Osteoblast (primary cell): Measurements from ENCODE around the gene SYNM. TPM values are rescaled to one million over a fixed set of nuclear protein-coding genes. Genes with fewer than 3 reads are reported as not detected.

ENCODE experiments used
- DNase-seq: peaks from one replicate; pipeline ENCODE4 v3.0.0; 2011; ENCODE audit warnings: low spot score, mixed read lengths; ENCODE audit not compliant: insufficient read length; ENCODE audit errors: missing footprints
- H2AFZ ChIP-seq: 2 replicates; pipeline ENCODE4 v1.6.0; 2011; ENCODE audit warnings: mild to moderate bottlenecking, low read length
- H3K27ac ChIP-seq: 2 replicates; pipeline ENCODE4 v1.5.1; 2011; ENCODE audit warnings: mild to moderate bottlenecking, low read depth, low read length, moderate library complexity
- H3K27me3 ChIP-seq: 2 replicates; pipeline ENCODE4 v1.6.0; 2012; ENCODE audit warnings: mild to moderate bottlenecking, control low read depth, inconsistent platforms, low read length, moderate library complexity; ENCODE audit not compliant: insufficient read depth
- H3K36me3 ChIP-seq: 2 replicates; pipeline ENCODE4 v1.5.1; 2011; ENCODE audit warnings: mild to moderate bottlenecking, low read length, control low read depth, moderate library complexity; ENCODE audit not compliant: insufficient read depth
- H3K4me1 ChIP-seq: 2 replicates; pipeline ENCODE4 v1.5.1; 2011; ENCODE audit warnings: mild to moderate bottlenecking, low read length, control low read depth, moderate library complexity; ENCODE audit not compliant: insufficient read depth
- H3K4me2 ChIP-seq: 2 replicates; pipeline ENCODE4 v1.6.0; 2011; ENCODE audit warnings: mild to moderate bottlenecking, low read length; ENCODE audit not compliant: insufficient read depth
- H3K4me3 ChIP-seq: fragments of 200-600 bp; sonication (generic); 3 replicates; pipeline ENCODE4 v1.5.1; 2012; ENCODE audit warnings: mild to moderate bottlenecking, low read length, inconsistent platforms; ENCODE audit not compliant: insufficient read depth
- H3K79me2 ChIP-seq: 2 replicates; pipeline ENCODE4 v1.6.0; 2012; ENCODE audit warnings: mild to moderate bottlenecking, low read length, control low read depth, inconsistent platforms; ENCODE audit not compliant: insufficient read depth
- H3K9me3 ChIP-seq: 2 replicates; pipeline ENCODE4 v1.5.1; 2011; ENCODE audit warnings: low read depth, low read length, control low read depth
- H4K20me1 ChIP-seq: 2 replicates; pipeline ENCODE4 v1.6.0; 2012; ENCODE audit warnings: mild to moderate bottlenecking, low read length, control low read depth; ENCODE audit not compliant: insufficient read depth
- CTCF ChIP-seq: IDR thresholded peaks from 2 replicates; pipeline ENCODE4 v1.5.1; 2011; ENCODE audit warnings: mild to moderate bottlenecking, low read depth, low read length, moderate library complexity; ENCODE audit errors: extremely low read depth
- total RNA-seq: library from RNA; depleted of rRNA; stranded (reverse); fragments of >200 nt; gene quantifications from 2 replicates; pipeline ENCODE4 v1.2.3, GENCODE V29; 2012

Gene SYNM
- total RNA-seq, 1 donor: 4.0 TPM

- Histone ChIP-seq H3K4me2 (peak overlapping the region; percentile 40), H3K27ac (peak overlapping the region; percentile 91), H3K9me3 (no peaks in the 10 kb centered on the region), H3K4me3 (no peak overlapping the region), H2AFZ (peak overlapping the region; percentile 28), H3K27me3 (no peaks in the 10 kb centered on the region), H4K20me1 (no peaks in the 10 kb centered on the region), H3K79me2 (no peaks in the 10 kb centered on the region), H3K4me1 (peaks cover 17% of the 10 kb centered on the region), H3K36me3 (peaks cover 12% of the 10 kb centered on the region)
- TF ChIP-seq CTCF: no peak
- peak; percentile 87 for DNase-seq
Measured at GRCh38 chr15:99169769-99170311, 65.0 kb downstream of the SYNM start.

GRCh38 chr15:99170476-99171065, 65.7 kb downstream of the SYNM start:
- no peak overlapping the region for H3K4me2 ChIP-seq
- no peak overlapping the region for H3K4me3 ChIP-seq
- H3K4me1 ChIP-seq: peaks cover 17% of the 10 kb centered on the region
- TF ChIP-seq CTCF: no peak
- H3K9me3 ChIP-seq: no peaks in the 10 kb centered on the region
- peak overlapping the region; percentile 91 for H3K27ac ChIP-seq
- H3K36me3 ChIP-seq: peaks cover 12% of the 10 kb centered on the region
- no peaks in the 10 kb centered on the region for H3K79me2 ChIP-seq
- no peaks in the 10 kb centered on the region for H4K20me1 ChIP-seq
- no peaks in the 10 kb centered on the region for H3K27me3 ChIP-seq
- no peak for DNase-seq
- H2AFZ ChIP-seq: no peak overlapping the region

- Histone ChIP-seq H3K27me3 (no peaks in the 10 kb centered on the region), H2AFZ (no peak overlapping the region), H3K9me3 (no peaks in the 10 kb centered on the region), H3K4me1 (peaks cover 22% of the 10 kb centered on the region), H4K20me1 (no peaks in the 10 kb centered on the region), H3K36me3 (peaks cover 12% of the 10 kb centered on the region), H3K79me2 (no peaks in the 10 kb centered on the region), H3K27ac (no peak overlapping the region), H3K4me3 (no peak overlapping the region), H3K4me2 (no peak overlapping the region)
- DNase-seq: no peak
- TF ChIP-seq CTCF: no peak
Measured at GRCh38 chr15:99172171-99172570, 67.3 kb downstream of the SYNM start.

- DNase-seq: no peak
- no peak overlapping the region for H3K27ac ChIP-seq
- H3K27me3 ChIP-seq: no peaks in the 10 kb centered on the region
- no peaks in the 10 kb centered on the region for H4K20me1 ChIP-seq
- H3K4me3 ChIP-seq: no peak overlapping the region
- no peak overlapping the region for H3K4me2 ChIP-seq
- H2AFZ ChIP-seq: no peak overlapping the region
- no peaks in the 10 kb centered on the region for H3K9me3 ChIP-seq
- no peak for TF ChIP-seq CTCF
- peaks cover 22% of the 10 kb centered on the region for H3K4me1 ChIP-seq
- H3K36me3 ChIP-seq: peaks cover 12% of the 10 kb centered on the region
- no peaks in the 10 kb centered on the region for H3K79me2 ChIP-seq
Measured at GRCh38 chr15:99172989-99173388, 68.1 kb downstream of the SYNM start.
